ENCODE measurements around the gene SPDYC.

The SPDYC gene

GRCh38 chr11:65207918-65208784, 38.1 kb downstream of the SPDYC start:
- DNase-seq, result no peak

DNA sequence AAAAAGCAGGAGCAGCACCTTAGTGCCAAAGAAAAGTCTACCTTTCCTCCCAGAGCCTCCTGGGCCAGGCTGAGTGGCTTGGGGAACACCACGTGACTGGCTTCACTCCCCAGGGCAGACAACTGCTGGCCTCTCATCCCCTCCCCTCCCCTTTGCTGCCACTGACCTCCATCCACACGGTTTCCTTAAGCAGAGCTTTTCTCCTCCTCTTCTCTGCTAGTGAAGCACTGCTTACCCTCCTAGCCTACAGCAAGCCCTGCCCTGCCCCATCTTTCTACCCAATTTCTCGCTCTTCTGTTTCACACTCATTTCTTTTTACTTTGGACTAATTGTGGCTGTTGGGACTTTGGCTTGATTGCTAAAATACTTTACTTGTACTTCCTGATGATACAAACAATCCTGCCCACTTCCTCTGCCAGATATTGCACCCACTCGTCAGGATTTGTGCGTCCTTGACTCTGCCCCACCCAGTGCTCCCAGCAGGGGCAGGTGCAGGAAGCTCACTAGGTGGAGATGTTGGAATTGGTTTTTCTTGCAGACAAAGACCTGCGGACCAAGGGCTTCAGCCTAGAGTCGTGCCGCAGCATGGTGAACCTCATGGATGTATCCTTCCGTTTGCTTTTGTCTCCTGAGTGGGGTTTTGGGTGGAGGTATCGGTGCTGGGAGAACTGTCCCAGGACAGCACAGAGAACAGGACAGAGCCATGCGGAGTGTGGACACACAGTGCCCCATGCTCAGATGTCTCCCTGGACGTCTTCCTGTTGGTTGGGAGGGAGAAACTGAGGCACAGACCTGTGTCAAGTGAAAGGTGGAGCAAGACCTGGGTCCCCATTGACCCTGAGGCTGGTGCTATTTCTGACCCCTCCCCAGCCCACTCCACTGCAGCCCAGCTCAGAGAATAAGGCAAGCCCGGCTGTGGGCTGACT, 39.0 kb downstream of the SPDYC start:
- no peak for DNase-seq

DNA sequence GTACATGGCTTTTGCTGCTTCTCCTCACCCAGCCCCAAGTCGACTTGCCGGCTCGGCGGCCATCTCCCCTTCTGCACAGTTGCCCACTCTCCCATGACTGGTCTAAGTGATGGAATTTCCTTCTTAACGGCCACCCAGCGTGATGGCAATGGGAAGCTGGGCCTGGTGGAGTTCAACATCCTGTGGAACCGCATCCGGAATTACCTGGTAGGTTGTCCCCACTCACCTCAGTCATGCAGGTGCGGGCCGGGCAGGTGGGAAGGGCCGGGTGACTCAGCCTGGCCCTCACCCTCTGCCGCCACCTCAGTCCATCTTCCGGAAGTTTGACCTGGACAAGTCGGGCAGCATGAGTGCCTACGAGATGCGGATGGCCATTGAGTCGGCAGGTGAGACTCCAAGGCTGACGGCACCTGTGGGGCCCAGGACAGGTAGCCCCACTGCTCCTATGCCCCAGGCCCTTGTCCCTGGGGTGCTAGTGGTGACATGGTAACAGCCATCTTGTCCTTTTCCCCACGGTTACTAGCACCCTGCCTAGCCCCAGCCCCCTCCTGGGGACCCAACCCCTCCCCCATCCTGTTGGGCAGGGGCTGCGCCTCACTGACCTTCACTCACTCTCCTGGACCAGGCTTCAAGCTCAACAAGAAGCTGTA, 39.8 kb downstream of the SPDYC start:
- DNase-seq, result no peak

DNA sequence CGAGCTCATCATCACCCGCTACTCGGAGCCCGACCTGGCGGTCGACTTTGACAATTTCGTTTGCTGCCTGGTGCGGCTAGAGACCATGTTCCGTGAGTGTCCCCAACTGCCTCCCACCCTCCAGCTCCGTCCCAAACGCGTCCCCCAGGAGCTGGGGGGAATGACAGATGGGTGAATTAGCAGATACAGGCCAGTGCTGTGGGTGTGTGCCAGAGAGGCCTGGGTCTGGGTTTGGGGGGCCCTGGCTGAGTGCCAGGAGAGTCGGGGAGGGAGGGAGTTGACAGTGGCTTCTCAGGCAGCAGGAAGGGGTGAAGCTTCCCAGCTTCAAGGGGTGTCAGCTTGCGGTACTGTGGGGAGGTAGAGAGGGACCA, 40.3 kb downstream of the SPDYC start:
- DNase-seq, result no peak

- no peak for DNase-seq
Measured at GRCh38 chr11:65210748-65211147, 40.7 kb downstream of the SPDYC start.

DNA sequence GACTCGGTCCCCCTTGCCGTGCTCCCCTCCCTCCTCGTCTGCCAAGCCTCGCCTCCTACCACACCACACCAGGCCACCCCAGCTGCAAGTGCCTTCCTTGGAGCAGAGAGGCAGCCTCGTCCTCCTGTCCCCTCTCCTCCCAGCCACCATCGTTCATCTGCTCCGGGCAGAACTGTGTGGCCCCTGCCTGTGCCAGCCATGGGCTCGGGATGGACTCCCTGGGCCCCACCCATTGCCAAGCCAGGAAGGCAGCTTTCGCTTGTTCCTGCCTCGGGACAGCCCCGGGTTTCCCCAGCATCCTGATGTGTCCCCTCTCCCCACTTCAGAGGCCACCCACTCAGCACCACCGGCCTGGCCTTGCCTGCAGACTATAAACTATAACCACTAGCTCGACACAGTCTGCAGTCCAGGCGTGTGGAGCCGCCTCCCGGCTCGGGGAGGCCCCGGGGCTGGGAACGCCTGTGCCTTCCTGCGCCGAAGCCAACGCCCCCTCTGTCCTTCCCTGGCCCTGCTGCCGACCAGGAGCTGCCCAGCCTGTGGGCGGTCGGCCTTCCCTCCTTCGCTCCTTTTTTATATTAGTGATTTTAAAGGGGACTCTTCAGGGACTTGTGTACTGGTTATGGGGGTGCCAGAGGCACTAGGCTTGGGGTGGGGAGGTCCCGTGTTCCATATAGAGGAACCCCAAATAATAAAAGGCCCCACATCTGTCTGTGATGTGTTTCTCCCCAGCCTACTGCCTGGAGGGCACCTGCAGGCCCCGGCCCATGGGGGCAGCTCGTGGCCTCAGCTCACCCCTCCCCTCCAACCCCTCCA, 41.5 kb downstream of the SPDYC start:
- no peak for DNase-seq

- no peak for DNase-seq
Measured at GRCh38 chr11:65212226-65212801, 42.3 kb downstream of the SPDYC start.

DNA sequence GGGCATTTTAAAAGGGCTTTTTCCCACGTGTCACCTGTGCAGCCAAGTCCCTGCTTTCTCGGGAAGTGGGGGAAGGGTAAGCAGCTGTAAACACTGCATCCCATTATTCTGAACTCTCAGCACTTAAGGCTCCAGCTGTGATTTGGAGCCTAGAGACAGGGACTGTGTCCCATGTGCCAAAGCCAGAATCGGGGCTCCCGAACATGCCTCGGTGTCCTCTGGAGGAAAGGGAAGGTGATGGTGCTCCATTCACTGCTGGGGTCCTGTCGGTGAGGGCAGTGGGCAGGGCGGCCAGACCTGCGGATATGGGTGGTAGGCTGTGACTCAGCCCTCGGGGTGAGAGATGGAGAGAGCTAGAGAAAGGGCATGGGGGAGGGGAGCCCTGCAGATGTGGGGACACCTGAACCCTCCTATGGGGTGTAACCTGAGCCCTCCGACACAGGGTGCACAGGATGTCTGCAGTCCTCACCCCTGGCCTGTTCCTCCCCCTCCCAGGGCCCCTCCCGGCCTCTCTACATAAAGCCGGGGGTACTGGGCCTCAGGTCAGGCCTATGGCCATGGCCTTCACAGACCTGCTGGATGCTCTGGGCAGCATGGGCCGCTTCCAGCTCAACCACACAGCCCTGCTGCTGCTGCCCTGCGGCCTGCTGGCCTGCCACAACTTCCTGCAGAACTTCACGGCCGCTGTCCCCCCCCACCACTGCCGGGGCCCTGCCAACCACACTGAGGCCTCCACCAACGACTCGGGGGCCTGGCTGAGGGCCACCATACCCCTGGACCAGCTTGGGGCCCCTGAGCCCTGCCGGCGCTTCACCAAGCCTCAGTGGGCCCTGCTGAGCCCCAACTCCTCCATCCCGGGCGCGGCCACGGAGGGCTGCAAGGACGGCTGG, 43.5 kb downstream of the SPDYC start:
- no peak for DNase-seq

DNA sequence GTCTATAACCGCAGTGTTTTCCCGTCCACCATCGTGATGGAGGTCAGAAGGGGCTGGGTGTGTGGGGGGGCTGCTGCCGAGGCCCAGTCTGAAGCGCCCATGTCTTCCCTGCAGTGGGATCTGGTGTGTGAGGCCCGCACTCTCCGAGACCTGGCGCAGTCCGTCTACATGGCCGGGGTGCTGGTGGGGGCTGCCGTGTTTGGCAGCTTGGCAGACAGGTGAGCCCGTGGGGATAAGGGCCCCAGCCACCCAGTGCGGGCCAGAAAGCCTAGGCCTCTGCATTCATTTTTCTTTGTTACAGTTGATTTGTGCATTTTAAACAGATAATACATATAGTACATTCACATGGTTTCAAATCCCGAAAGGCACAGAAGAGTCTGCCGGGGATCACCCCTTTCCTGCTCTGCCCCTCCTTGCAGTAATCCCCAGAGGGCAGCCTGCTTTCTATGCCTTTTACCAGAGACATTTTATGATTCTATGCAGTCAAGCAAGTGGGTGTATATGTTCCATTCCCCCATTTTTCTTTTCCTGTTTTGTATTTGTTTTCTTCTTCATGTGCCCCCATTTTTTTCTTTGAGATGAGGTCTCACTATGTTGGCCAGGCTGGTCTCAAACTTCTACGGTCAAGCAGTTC, 44.3 kb downstream of the SPDYC start:
- DNase-seq, result no peak

GRCh38 chr11:65215441-65216076, 45.5 kb downstream of the SPDYC start:
- no peak for DNase-seq

DNA sequence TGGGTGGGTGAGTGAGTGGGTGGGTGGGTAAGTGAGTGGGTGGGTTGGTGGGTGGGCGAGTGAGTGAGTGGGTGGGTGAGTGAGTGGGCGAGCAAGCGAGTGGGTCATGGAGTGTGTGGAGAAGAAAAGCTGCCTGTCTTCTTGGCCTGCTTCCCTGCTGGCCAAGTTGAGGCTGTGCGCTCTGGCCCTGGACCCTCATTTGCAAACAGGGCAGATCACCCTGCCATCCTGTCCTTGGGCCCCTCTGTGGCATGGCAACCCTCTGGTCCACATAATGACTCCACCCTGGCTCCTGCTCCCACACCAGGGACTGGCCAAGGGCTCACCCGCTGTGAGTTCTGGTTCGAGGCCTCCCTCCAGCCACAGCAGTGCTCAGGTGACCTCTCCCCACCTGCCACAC, 46.8 kb downstream of the SPDYC start:
- DNase-seq, result no peak

DNA sequence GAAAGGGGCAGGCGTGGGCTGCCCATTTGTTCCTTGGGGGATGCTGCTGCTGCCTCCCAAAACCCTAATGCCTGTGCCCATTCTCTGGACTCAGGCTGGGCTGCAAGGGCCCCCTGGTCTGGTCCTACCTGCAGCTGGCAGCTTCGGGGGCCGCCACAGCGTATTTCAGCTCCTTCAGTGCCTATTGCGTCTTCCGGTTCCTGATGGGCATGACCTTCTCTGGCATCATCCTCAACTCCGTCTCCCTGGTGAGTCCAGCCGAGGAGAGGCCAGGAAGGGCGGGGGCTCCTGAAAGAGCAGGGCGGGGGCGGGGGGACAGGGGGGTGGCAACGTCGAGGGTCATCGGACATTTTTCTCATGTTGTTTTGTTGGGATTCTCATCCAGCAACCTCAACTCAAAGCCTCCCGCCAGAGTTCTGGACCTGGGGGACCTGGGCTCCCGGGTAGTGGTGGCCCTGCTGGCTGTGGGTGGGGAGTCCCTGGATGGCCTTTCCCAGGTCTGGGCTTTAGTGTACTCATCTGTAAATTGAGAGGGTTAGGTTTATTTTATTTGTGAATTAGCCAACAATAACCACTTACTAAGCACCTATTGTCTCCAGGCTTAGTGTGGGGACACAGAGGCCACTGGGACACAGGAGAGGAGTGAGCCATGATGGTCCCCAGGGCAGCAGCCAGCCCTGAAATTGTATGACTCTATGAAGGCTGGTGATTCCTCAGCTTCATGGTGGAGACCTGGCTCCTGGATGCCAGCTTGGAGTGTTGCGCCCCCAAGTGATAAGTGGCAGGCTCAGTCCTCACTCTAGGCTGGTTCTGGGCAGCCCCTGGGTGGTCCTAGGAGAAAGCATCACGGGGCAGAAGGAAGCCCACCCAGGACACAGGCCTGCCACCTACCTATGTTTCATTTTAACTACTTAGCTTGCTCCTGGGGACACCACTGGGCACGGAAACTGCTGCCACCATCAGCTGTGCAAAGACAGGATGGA, 47.7 kb downstream of the SPDYC start:
- DNase-seq, result no peak

- DNase-seq, result no peak
Measured at GRCh38 chr11:65218446-65218845, 48.4 kb downstream of the SPDYC start.

- no peak for DNase-seq
Measured at GRCh38 chr11:65219930-65220213, 49.8 kb downstream of the SPDYC start.

DNA sequence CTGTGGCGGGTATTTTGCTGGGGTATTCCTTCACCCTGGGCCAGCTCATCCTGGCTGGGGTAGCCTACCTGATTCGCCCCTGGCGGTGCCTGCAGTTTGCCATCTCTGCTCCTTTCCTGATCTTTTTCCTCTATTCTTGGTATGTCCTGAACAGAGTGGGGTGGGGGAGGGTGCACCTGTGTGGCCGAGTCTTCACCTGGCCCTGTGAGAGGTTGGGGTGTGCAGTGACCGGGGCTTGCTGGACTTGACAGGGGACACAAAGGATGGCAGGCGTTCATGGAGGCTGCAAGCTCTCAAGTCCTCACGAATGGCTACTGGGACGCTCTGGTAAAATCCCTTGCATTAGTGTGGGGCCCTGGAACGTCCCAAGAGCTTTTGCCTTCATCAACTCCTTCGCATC, 51.0 kb downstream of the SPDYC start:
- no peak for DNase-seq
